H7 (cell line): ENCODE results near the gene PTPRD. TPM values are rescaled to one million over a fixed set of nuclear protein-coding genes. Genes with fewer than 3 reads are reported as not detected.

Experiments
- DNase-seq: peaks from one replicate; pipeline ENCODE4 v3.0.0; 2012
- H3K27me3 ChIP-seq: 2 replicates; pipeline ENCODE4 v1.6.0; 2011; ENCODE audit warnings: mild to moderate bottlenecking, low read length; ENCODE audit not compliant: control insufficient read depth, insufficient read depth
- H3K36me3 ChIP-seq: replicated peaks from 2 replicates; pipeline ENCODE4 v1.5.1; 2011; ENCODE audit warnings: low read length; ENCODE audit not compliant: control insufficient read depth, insufficient read depth
- H3K4me3 ChIP-seq: 2 replicates; pipeline ENCODE4 v1.5.1; 2011; ENCODE audit warnings: low read depth, mild to moderate bottlenecking, control low read depth, low read length, moderate library complexity; ENCODE audit not compliant: insufficient read depth
- total RNA-seq: library from RNA; depleted of rRNA; stranded (reverse); fragments of >200 nt; shearing (Covaris generic); gene quantifications from 2 replicates; pipeline ENCODE4 v1.2.3, GENCODE V29; 2014

Gene PTPRD
- total RNA-seq, 1 experiment from 2014 or later: 21.5 TPM

DNA sequence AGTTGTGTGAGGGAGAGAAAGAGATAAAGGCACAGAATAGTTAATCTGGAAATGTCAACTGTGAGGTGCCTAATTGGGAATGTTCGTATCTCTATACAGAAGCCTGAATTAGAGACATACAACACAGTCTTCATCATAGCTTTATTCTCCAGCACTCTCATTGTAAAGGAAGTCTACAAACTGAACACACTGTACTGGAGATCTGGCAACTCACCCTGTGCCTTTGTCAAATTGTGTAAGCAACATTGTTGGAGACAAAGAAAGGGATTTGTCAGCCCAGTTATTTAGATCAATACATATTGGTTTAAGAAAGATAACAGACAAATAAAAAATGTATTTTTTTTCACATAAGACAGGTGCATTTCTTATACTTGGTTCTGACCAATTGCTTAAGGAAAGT is 1980.3 kb downstream of the PTPRD start:
- no peak for DNase-seq

DNA sequence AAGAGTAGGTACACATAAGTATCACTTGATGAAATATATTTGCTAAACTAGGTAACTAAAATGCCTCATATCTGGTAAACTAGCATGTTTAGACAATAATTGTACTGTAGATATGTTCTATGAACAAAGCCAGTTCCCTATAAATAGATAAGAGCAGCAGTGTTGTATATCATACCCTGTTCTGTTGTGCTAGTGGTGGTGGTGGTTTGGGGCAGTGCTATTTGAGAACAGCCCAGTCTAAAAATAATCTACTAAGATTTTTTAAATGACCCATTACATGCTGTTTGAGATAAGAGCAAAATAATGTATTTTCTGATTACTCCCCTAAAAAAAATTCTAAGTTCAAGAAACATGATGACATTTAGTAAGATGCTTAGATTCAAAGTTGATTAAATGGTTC is 1984.0 kb downstream of the PTPRD start:
- DNase-seq: no peak
- H3K27me3 ChIP-seq: no peaks in the 10 kb centered on the region
- no peaks in the 10 kb centered on the region for H3K36me3 ChIP-seq
- no peak overlapping the region for H3K4me3 ChIP-seq

More for the DNA sequence above, 1980.3 kb downstream of the PTPRD start:
- Histone ChIP-seq H3K27me3 (no peaks in the 10 kb centered on the region), H3K36me3 (no peaks in the 10 kb centered on the region), H3K4me3 (no peak overlapping the region)

DNA sequence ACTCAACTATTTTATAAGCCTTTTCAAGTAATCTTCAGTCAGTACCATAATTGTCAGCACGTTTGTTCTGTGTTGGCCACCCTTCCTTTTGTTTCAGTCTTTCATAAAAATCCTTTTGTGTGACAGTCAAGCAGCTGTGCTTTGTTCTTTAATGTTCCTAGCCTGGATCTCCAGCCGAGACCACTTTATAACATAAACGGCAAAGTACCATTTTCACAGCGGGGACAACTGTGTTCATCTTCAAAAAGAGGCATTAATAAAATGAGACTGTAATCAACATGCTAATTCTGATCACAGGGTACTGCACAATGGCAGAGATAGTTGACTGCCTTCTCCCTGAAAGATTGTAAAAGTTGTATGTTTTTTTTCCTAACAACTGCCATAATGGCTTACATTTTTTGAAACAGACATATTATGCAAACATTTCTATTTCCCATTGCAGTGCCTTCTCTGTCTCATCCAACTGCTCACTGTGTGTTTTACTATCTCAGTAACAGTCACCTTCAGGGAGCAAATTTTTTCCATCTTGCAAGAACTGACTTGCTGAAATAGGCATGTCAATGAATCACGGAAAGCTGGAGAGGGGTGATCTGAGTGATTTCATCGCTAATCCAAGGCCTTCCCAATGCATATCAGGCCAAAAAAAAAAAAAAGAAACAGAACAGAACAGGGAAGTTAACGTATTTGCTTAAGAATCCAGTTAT is 1984.7 kb downstream of the PTPRD start:
- H3K27me3 ChIP-seq: no peaks in the 10 kb centered on the region
- no peak for DNase-seq
- H3K36me3 ChIP-seq: no peaks in the 10 kb centered on the region
- no peak overlapping the region for H3K4me3 ChIP-seq

DNA sequence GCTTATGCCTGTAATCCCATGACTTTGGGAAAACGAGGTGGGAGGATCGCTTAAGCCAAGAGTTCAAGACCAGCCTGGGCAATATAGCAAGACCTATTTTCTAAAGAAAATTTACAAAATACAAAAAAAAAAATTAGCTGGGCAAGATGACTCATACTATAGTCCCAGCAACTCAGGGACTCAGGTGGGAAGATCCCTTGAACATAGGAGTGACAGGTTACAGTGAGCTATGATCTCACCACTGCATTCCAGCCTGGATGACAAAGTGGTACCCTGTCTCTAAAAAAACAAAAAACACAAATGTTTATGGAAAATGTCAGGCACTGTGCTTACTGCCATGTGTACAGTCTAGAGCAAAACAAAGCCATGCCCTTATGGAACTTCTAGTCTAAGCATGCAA is 1989.9 kb downstream of the PTPRD start:
- H3K4me3 ChIP-seq: no peak overlapping the region

DNA sequence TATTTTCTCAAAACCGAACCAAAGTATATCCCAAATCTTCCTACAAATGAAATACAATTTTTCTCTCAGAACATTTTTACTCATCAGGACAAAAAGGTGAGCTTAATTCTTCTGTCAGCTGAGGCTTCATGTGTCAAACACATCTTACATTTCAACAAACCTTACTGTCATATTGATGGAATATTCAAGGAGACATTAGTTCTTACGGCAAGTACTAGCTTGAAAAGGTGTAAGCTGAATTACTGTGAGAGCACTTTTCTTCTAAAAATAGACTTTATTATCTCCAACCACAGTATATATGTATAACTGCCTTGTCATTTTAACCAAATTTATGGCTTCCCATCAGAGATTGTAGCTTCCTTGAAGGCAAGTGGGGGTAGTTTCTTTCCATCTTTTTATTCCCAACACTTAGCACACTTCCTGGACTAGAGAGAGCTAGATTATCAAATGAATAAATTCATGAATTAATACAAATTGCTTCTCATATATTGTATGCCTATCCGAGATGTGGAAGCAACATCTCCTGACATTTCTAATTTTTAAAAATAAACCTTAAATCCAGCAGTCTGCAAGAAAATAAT is 1990.5 kb downstream of the PTPRD start:
- H3K27me3 ChIP-seq: no peaks in the 10 kb centered on the region
- no peak overlapping the region for H3K4me3 ChIP-seq
- DNase-seq: no peak
- H3K36me3 ChIP-seq: no peaks in the 10 kb centered on the region

More for the DNA sequence above, 1989.9 kb downstream of the PTPRD start:
- Histone ChIP-seq H3K36me3 (no peaks in the 10 kb centered on the region), H3K27me3 (no peaks in the 10 kb centered on the region)
- DNase-seq: no peak

DNA sequence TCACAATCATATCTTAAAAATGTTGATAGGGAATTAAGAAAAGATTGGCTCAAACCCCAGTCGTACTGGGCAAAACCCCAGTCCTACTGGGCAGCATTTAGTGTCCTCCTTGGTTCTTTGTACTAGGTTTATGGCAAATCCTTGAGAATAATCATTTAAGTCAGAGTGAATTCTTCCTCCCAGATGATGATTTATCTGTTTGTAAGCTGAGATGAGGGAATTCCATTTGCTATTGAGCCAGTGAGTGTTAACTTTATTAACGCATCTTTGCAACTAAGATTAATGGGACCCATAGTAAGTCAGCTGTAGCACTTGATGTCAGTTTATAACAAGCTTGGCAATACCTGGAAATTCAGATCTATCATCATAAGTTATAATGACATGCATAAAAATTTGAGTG is 1991.4 kb downstream of the PTPRD start:
- DNase-seq: no peak
- Histone ChIP-seq H3K36me3 (no peaks in the 10 kb centered on the region), H3K4me3 (no peak overlapping the region), H3K27me3 (no peaks in the 10 kb centered on the region)

DNA sequence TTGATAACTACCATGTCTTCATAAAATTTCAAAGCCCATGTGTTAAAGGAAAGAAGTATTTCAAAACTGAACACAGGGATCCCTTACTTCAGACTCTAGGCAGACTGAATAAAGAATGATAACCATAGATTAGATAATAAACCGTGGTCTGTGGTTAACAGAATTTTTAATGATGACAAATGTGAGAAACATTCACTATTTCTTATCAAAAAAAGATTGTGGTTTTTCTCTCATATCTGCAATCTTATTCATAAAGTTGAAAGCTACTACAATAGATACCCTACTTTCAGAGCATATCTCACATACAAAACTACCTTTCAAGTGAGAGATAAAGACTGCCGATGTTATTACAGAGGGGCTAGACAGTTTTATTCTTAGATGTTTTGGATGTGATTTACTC is 1996.4 kb downstream of the PTPRD start:
- DNase-seq: no peak
- H3K27me3 ChIP-seq: no peaks in the 10 kb centered on the region
- H3K4me3 ChIP-seq: no peak overlapping the region
- no peaks in the 10 kb centered on the region for H3K36me3 ChIP-seq

DNA sequence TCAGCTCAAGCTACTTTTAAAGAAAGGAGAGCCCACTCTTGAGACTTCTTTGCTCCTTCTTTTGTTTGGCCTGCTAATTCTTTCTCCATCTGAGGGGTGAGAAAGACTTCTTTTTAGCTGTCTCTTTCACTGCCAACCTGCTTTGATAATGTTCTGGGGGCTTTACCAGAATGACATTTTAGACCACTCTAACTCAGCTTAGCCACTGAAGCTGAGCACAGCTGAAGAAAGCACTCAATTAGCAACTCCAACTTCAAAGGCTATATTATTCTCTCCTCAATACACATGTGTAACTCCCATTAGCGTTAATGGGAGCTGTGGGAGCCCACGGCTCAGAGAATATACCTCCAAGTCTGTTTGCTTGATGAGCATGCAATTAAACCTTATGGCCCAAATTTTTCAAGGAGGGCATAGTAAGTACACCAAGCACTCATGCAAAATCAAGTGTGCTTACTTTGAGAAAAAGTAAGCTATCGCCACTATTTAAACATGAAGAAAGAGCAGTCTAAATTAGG is 1997.8 kb downstream of the PTPRD start:
- DNase-seq: no peak
- no peaks in the 10 kb centered on the region for H3K27me3 ChIP-seq
- no peaks in the 10 kb centered on the region for H3K36me3 ChIP-seq
- no peak overlapping the region for H3K4me3 ChIP-seq

DNA sequence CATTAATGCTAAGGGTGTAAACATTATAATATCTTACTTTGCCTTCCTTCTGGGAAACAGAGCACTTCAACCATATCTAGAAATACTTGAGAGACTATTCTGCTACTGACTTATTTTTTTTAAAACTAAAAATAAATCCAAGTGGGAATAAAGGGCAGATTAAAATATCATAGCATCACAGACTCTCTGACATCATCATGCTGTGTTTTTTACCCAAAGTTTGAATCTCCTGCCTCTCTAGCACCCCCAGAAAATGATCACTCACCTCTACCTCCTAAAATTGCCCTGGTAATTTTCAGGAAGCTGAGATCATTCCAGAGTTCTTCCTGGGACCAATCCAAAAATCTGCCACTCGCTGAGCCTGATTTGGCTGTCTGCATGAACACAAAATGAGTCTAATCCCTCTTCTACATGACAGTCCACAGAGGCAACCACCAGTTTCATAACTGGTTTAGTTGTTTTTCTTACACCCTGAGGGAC is 1999.4 kb downstream of the PTPRD start:
- Histone ChIP-seq H3K27me3 (no peaks in the 10 kb centered on the region), H3K4me3 (no peak overlapping the region), H3K36me3 (no peaks in the 10 kb centered on the region)
- DNase-seq: no peak

DNA sequence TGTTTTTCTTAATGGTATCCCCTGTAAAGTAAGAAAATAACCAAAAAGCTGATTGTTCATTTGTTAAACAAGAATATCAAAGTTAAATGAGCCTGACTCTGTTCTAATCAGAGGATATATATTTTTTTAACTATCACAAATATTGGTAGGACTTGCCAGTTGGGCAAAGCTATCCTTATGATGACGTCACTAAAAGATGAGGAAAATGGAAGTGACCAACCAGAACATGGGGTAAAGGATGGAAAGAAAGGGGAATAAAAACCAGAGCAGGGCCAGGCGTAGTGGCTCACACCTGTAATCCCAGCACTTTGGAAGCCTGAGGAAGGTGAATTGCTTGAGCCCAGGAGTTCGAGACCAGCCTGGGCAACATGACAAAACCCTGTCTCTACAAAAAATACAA is 2001.6 kb downstream of the PTPRD start:
- Histone ChIP-seq H3K27me3 (no peaks in the 10 kb centered on the region), H3K36me3 (no peaks in the 10 kb centered on the region)
- DNase-seq: no peak

DNA sequence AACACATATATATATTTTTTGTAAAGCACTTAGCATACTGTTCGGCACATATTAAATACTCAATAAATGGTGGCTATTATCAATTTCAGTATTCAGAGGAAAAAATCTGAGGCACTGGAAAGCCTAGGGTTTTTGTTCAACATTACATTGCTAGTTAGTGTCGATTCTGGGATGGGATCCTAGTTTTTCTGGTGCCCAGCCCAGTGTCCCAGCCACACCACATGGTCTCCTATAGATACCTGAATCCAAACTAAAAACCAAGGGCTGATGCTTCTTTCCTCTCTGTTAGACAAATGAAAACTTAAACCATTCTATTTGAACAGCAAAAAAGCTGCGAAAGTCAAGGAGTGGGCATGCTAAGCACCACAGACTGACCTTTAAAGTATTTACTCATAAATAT is 2002.5 kb downstream of the PTPRD start:
- Histone ChIP-seq H3K36me3 (no peaks in the 10 kb centered on the region), H3K4me3 (no peak overlapping the region), H3K27me3 (no peaks in the 10 kb centered on the region)
- DNase-seq: no peak

More for the DNA sequence above, 2001.6 kb downstream of the PTPRD start:
- H3K4me3 ChIP-seq: no peak overlapping the region

DNA sequence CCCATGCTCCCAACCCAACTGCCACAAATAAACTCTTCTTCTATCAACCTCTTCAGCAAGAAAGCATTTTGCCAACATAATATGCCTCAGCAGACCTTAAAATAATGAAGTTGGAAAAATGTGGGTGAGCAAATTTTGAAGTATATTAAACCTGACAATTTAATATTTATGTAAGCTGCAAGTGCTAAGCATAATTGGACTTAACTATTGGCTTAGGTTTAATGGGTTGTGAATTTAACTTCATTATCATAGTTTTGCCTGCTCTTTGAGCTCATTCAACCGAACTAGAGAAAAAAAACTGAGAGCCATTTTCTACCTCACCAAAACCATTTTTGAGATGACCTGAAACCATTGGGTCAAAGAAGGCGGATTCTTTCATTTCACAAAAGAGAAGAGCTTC is 2007.7 kb downstream of the PTPRD start:
- Histone ChIP-seq H3K27me3 (no peaks in the 10 kb centered on the region), H3K4me3 (no peak overlapping the region), H3K36me3 (no peaks in the 10 kb centered on the region)
- no peak for DNase-seq

DNA sequence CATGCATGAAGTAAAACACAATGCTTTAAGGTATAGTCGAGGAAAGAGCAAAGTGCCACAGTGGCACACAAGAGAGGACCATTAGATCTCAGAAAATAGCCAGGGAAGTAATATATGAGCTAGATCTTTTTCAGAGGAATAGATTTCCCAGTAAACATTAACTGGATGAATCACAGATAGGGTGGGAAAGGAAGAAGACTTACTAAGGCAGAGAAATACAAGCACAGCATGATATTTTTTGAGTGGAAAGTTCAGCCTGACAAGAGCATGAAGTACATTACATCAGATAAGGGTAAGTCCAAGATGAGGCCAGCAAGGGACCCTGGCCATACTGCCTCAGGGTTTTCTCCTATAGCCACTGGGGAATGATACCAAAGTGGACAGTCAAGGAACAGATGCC is 2008.6 kb downstream of the PTPRD start:
- Histone ChIP-seq H3K27me3 (no peaks in the 10 kb centered on the region), H3K4me3 (no peak overlapping the region), H3K36me3 (no peaks in the 10 kb centered on the region)
- DNase-seq: no peak

DNA sequence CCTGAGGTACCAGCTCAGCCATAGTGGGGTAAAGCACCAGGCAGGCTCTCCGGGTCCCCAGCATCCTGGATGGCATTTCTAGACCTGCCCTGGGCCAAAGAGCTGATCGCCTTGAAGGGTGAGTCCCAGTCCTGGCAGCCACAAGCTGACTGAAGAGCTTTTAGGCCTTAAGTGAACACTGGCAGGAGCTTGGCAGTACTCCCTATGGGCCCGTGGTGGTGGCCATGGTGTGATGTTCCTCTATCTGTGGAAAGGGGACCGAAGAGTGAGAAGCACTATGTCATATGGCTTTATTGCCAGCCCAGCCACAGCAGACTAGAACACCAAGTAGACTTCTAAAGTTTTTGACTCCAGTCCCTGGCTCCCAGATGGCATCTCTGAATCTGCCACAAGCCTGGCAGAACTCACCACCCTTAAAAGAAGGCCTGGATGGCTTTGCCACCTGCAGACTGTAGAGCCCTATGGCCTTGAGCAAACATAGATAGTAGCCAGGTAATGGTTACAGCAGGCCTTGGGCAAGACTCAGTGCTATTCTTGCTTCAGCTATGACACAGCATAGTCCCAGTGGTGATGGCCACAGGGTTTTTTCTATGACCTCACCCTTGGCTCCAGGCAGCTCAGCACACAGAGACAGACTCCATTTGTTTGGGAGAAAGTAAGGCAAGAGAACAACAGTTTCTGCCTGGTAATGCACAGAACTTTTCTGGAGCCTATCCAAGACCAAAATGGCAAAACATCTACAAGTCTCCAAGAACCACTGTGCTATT is 2011.7 kb downstream of the PTPRD start:
- no peaks in the 10 kb centered on the region for H3K36me3 ChIP-seq
- no peaks in the 10 kb centered on the region for H3K27me3 ChIP-seq
- no peak overlapping the region for H3K4me3 ChIP-seq
- DNase-seq: no peak

DNA sequence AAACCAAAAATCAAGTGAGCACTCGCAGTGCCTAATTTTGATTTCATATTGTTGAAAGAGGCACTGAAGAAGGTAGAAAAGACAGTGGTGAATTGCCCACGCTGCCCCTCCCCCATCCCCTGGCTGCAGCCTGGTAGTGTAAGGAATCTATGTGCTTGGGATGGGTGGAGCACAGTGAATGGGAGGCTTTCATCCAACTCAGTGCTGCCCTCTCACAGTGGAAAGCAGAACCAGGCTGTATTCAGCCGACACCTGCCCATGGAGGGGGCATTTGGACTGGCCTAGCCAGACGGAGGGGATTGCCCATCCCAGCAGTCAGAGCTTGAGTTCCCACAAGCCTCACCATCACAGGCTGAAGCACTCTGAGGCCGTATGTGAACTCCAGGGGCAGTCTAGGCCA is 2012.9 kb downstream of the PTPRD start:
- peak; percentile 16 for DNase-seq
- Histone ChIP-seq H3K4me3 (no peak overlapping the region), H3K27me3 (no peaks in the 10 kb centered on the region), H3K36me3 (no peaks in the 10 kb centered on the region)
